SHP77 (cell line): Measurements from ENCODE around the gene SGSM1.
A peak's percentile ranks its signal among the peaks of the same experiment; 100 is the strongest.

ENCODE experiments used
- DNase-seq, 2 experiments: peaks; one replicate each; lab custom pipeline; 2025; lab: John Stamatoyannopoulos, UW

SGSM1 gene

GRCh38 chr22:24951942-24952836 lies 146.2 kb downstream of the SGSM1 start, which contains the start of gene KIAA1671:
TSS of gene KIAA1671 (plus strand) at chr22:24952716. CDS start at chr22:25028000, 75,284 bp downstream.
- peak; percentile 85 to 88 for DNase-seq

- DNase-seq: peak; percentile 73 to 79
Observed at GRCh38 chr22:24952837-24953383, 146.9 kb downstream of the SGSM1 start.

- DNase-seq: peak in 1 of 2 experiments; percentile 24
Observed at GRCh38 chr22:24953384-24954113, 147.5 kb downstream of the SGSM1 start.

GRCh38 chr22:24954114-24954463 lies 148.1 kb downstream of the SGSM1 start:
- no peak for DNase-seq

- no peak for DNase-seq
Observed at GRCh38 chr22:24954856-24955255, 148.8 kb downstream of the SGSM1 start.

GRCh38 chr22:24957043-24957442 lies 151.0 kb downstream of the SGSM1 start:
- no peak for DNase-seq

GRCh38 chr22:24961217-24961844 lies 155.3 kb downstream of the SGSM1 start:
- no peak for DNase-seq

- no peak for DNase-seq
Observed at GRCh38 chr22:24962094-24962493, 156.1 kb downstream of the SGSM1 start.

- DNase-seq: no peak
Observed at GRCh38 chr22:24962835-24963234, 156.8 kb downstream of the SGSM1 start.

- DNase-seq: no peak
Observed at GRCh38 chr22:24964441-24964840, 158.4 kb downstream of the SGSM1 start.

GRCh38 chr22:24965822-24966626 lies 160.0 kb downstream of the SGSM1 start:
- no peak for DNase-seq

GRCh38 chr22:24968066-24968561 lies 162.1 kb downstream of the SGSM1 start:
- DNase-seq: no peak

GRCh38 chr22:24969560-24970301 lies 163.7 kb downstream of the SGSM1 start:
- no peak for DNase-seq

GRCh38 chr22:24972369-24972768 lies 166.4 kb downstream of the SGSM1 start:
- DNase-seq: no peak

GRCh38 chr22:24973872-24974271 lies 167.9 kb downstream of the SGSM1 start:
- DNase-seq: no peak

- no peak for DNase-seq
Observed at GRCh38 chr22:24975125-24975640, 169.2 kb downstream of the SGSM1 start.

GRCh38 chr22:24975813-24976341 lies 169.9 kb downstream of the SGSM1 start:
- DNase-seq: no peak

- DNase-seq: no peak
Observed at GRCh38 chr22:24976442-24977218, 170.6 kb downstream of the SGSM1 start.
